Cardiac ventricle fibroblast (primary cell): ENCODE results near the gene VANGL2. TPM values are rescaled to one million over a fixed set of nuclear protein-coding genes. Genes with fewer than 3 reads are reported as not detected.

Experiments used
- total RNA-seq: library from RNA; depleted of rRNA; stranded (reverse); fragments of >200 nt; gene quantifications from 2 replicates; pipeline ENCODE4 v1.2.3, GENCODE V29; 2015

Gene VANGL2
- 0.20 and 1.6 TPM in 2 replicates for total RNA-seq

DNA sequence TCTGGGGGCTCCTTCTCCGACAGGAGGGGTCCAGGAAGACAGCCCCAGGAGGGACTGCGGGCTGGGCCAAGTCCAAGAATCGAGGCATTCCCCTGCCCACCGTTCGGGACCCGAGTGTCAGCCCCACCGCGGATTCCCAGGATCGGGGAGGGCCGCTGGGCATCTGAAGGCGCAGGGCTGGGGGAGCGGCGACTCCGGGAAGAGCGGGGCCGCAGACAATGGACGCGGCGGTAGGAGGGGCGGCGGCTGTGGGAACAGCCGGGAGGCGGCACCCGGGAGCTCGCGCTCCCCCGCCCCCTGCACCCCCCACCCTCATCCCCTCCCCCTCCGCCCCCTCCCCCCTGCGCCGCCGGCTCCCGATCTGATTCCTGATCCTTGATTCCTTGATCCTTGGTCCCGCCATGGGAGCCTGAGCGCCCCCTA, at the start of gene VANGL2:
Gene VANGL2 (plus strand): TSS at position 342 of the 423 bp plus-strand sequence. CDS start 15,274 bp downstream, outside the sequence.

DNA sequence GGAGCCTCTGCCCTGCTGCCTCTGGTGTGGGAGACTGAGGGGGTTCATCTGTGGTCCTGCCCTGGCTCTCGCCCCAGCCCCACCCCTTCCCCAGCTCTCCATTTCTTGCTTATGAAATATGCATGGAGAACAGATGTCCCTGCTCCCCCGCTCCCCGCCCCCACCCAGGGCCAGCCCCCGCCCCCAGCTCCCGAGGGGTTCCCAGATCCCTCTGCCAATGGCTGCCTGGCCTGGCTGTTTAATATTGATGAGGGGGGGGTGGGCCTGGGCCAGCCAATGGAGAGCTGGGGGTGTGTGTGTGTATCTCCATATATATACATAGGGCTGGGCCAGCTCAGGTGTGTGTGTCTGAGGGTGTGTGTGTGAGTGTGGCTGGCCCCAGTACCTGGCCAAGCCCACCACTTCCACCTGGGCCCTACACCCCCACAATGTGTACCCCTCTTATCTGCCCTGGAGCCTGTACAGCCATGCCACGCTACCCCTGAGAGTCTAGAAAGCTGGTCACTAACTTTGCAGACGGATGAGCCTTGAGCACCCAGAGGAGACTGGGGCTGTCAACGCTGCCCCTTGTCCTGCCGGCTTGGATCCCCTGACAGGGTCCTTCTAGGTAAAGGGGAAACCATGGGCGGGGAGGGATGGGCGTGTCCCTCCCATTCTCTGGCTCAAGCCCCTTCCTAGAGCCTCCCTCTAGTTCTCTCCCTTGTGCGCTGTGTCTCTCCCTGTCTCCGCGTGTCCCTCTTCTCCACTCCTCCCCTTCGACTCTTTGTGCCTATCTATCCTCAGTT, 33.4 kb upstream of the VANGL2 start, which contains the start of gene NHLH1:
Gene NHLH1 (plus strand): TSS at position 341 of the 785 bp plus-strand sequence. CDS start 3,661 bp downstream, outside the sequence.

Other genes with a start within 250 kb of the VANGL2 start
- not detected in 2 replicates for gene ATP1A4, start 249.0 kb upstream of the VANGL2 start, total RNA-seq
- not detected in 2 replicates for gene CASQ1, start 210.0 kb upstream of the VANGL2 start, total RNA-seq
- gene PEA15, start 195.2 kb upstream of the VANGL2 start, total RNA-seq = 81.7 and 87.2 TPM in 2 replicates
- 54.7 and 56.3 TPM in 2 replicates for gene DCAF8, start 138.0 kb upstream of the VANGL2 start, total RNA-seq
- 47.3 and 56.5 TPM in 2 replicates for gene PEX19, start 115.4 kb upstream of the VANGL2 start, total RNA-seq
- 165 and 166 TPM in 2 replicates for gene COPA, start 57.3 kb upstream of the VANGL2 start, total RNA-seq
- gene NCSTN, start 57.2 kb upstream of the VANGL2 start, total RNA-seq = 75.6 and 89.0 TPM in 2 replicates
- not detected in 2 replicates for gene NHLH1, start 33.5 kb upstream of the VANGL2 start, total RNA-seq
- gene SLAMF6, start 122.7 kb downstream of the VANGL2 start, total RNA-seq = not detected in 2 replicates
- gene CD84, start 178.9 kb downstream of the VANGL2 start, total RNA-seq = not detected in 2 replicates
- not detected in 2 replicates for gene SLAMF1, start 246.5 kb downstream of the VANGL2 start, total RNA-seq